Amniotic epithelial cell (primary cell): Measurements from ENCODE around the gene NAALADL1.
A peak's percentile ranks its signal among the peaks of the same experiment; 100 is the strongest.

Experiments used
- DNase-seq: peaks from one replicate; pipeline ENCODE4 v3.0.0-alpha.2; 2010; ENCODE audit warnings: low read depth

The NAALADL1 gene

GRCh38 chr11:65083134-65083833, 24.9 kb upstream of the NAALADL1 start:
- DNase-seq = no peak

- no peak for DNase-seq
Observed at GRCh38 chr11:65078786-65079342, 20.5 kb upstream of the NAALADL1 start.

- peak; percentile 46 for DNase-seq
Observed at GRCh38 chr11:65078151-65078550, 19.8 kb upstream of the NAALADL1 start.

GRCh38 chr11:65077451-65077850, 19.1 kb upstream of the NAALADL1 start:
- DNase-seq = peak; percentile 72

- no peak for DNase-seq
Observed at GRCh38 chr11:65072631-65072966, 14.2 kb upstream of the NAALADL1 start.

GRCh38 chr11:65071907-65072630, 13.7 kb upstream of the NAALADL1 start:
- DNase-seq = no peak

GRCh38 chr11:65069217-65069616, 10.9 kb upstream of the NAALADL1 start:
- peak; percentile 34 for DNase-seq

- DNase-seq = no peak
Observed at GRCh38 chr11:65067446-65067845, 9.1 kb upstream of the NAALADL1 start.

- no peak for DNase-seq
Observed at GRCh38 chr11:65066805-65067291, 8.5 kb upstream of the NAALADL1 start.

GRCh38 chr11:65066315-65066714, 8.0 kb upstream of the NAALADL1 start:
- DNase-seq = no peak

GRCh38 chr11:65065851-65066250, 7.5 kb upstream of the NAALADL1 start:
- no peak for DNase-seq

- no peak for DNase-seq
Observed at GRCh38 chr11:65064847-65065240, 6.5 kb upstream of the NAALADL1 start.

- no peak for DNase-seq
Observed at GRCh38 chr11:65063532-65063931, 5.2 kb upstream of the NAALADL1 start.

GRCh38 chr11:65060913-65061408, 2.6 kb upstream of the NAALADL1 start:
- peak; percentile 40 for DNase-seq

GRCh38 chr11:65059959-65060824, 1.8 kb upstream of the NAALADL1 start:
- no peak for DNase-seq

- DNase-seq = no peak
Observed at GRCh38 chr11:65059523-65059922, 1.2 kb upstream of the NAALADL1 start.

- no peak for DNase-seq
Observed at GRCh38 chr11:65058012-65058411, 341 bp downstream of the NAALADL1 start.

GRCh38 chr11:65057526-65057925, 827 bp downstream of the NAALADL1 start:
- DNase-seq = no peak

- no peak for DNase-seq
Observed at GRCh38 chr11:65056999-65057398, 1.4 kb downstream of the NAALADL1 start.

- no peak for DNase-seq
Observed at GRCh38 chr11:65055538-65055937, 2.8 kb downstream of the NAALADL1 start.

- DNase-seq = no peak
Observed at GRCh38 chr11:65053827-65054508, 4.4 kb downstream of the NAALADL1 start.
